HepG2 (cell line): ENCODE measurements around the gene TMEM87B. TPM values are rescaled to one million over a fixed set of nuclear protein-coding genes. Genes with fewer than 3 reads are reported as not detected.

Experiments
- ATAC-seq: fragments of 200-7000 bp; cut with Tn5 transposase; 3 replicates; pipeline ENCODE4 v1.9.1; 2020; ENCODE audit warnings: mild to moderate bottlenecking, moderate library complexity
- BruUV-seq: library from RNA; stranded (reverse); fragments of 400-500 nt; replicated peaks from 2 replicates; lab custom pipeline; 2021; lab: Mats Ljungman, UMichigan
- CTCF ChIA-PET: fragments of 300-600 bp; formaldehyde crosslinking; extraction: SDS; loops from one replicate; lab custom pipeline; 2021; ENCODE audit warnings: low total read pairs, inconsistent platforms, low intra/inter-chr PET ratio; lab: Yijun Ruan, JAX
- POLR2A ChIA-PET: fragments of 350-600 bp; sonication (Branson Sonifier 250); formaldehyde crosslinking; loops from one replicate; lab custom pipeline; 2020; ENCODE audit warnings: antibody characterized with exemption, inconsistent platforms; lab: Yijun Ruan, JAX
- DNase-seq: peaks from one replicate; pipeline ENCODE4 v3.0.0-alpha.2; 2015; ENCODE audit warnings: low spot score
- FAIRE-seq: peaks from 3 replicates; lab custom pipeline; 2011; peaks lifted over from hg19 to GRCh38; lab: Jason Lieb, UNC
- H2AFZ ChIP-seq: one replicate; pipeline ENCODE4 v1.6.1; 2011; ENCODE audit warnings: low read length, inconsistent platforms
- H3K27ac ChIP-seq: fragments of 300-600 bp; 3 replicates; pipeline ENCODE4 v1.8.0; 2011; ENCODE audit warnings: mixed run types, mild to moderate bottlenecking, mixed read lengths, low read length, inconsistent platforms; ENCODE audit not compliant: insufficient read depth; ENCODE audit errors: extremely low read length
- H3K27me3 ChIP-seq, 2 experiments: fragments of 200-600 bp in 1 of 2; 2 replicates in 1 of 2; 3 replicates in 1 of 2; pipeline versions ENCODE4 v1.6.0 to v1.8.0; 2011; ENCODE audit warnings: low read length in 2 of 2, mild to moderate bottlenecking in 2 of 2, moderate library complexity in 2 of 2, inconsistent platforms in 1 of 2; ENCODE audit not compliant: insufficient read depth in 2 of 2, control insufficient read depth in 1 of 2
- H3K36me3 ChIP-seq, 2 experiments: fragments of 200-600 bp in 1 of 2; replicated peaks in 1 of 2; 2 replicates in 1 of 2; 3 replicates in 1 of 2; pipeline versions ENCODE4 v1.5.1 to v1.8.0; 2011; ENCODE audit warnings: low read length in 2 of 2, inconsistent platforms in 1 of 2; ENCODE audit not compliant: insufficient read depth in 2 of 2, control insufficient read depth in 1 of 2
- H3K4me1 ChIP-seq: 2 replicates; pipeline ENCODE4 v1.5.1; 2012; ENCODE audit warnings: low read length, inconsistent platforms; ENCODE audit not compliant: insufficient read depth
- H3K4me2 ChIP-seq: 2 replicates; pipeline ENCODE4 v1.6.0; 2011; ENCODE audit warnings: low read depth, low read length, inconsistent platforms
- H3K4me3 ChIP-seq, 3 experiments: fragments of 200-600 bp in 1 of 3; sonication (generic), shearing (Covaris generic) in 1 of 3; replicated peaks in 1 of 3; 2 replicates each; pipeline ENCODE4 v1.5.1; 2011 to 2016; ENCODE audit warnings: low read length in 3 of 3, inconsistent platforms in 2 of 3, low read depth in 2 of 3, mild to moderate bottlenecking in 2 of 3, control low read depth in 1 of 3, mixed read lengths in 1 of 3; ENCODE audit not compliant: insufficient read depth in 1 of 3
- H3K79me2 ChIP-seq: one replicate; pipeline ENCODE4 v1.6.1; 2011; ENCODE audit warnings: low read length, inconsistent platforms; ENCODE audit not compliant: insufficient read depth
- H3K9ac ChIP-seq: 2 replicates; pipeline ENCODE4 v1.6.0; 2011; ENCODE audit warnings: mild to moderate bottlenecking, low read depth, low read length, inconsistent platforms; ENCODE audit not compliant: insufficient read depth
- H3K9me3 ChIP-seq: 2 replicates; pipeline ENCODE4 v1.5.1; 2012; ENCODE audit warnings: mild to moderate bottlenecking, low read length
- H4K20me1 ChIP-seq: 2 replicates; pipeline ENCODE4 v1.6.0; 2011; ENCODE audit warnings: inconsistent platforms, mild to moderate bottlenecking, low read length, moderate library complexity; ENCODE audit not compliant: insufficient read depth
- CEBPZ ChIP-seq: IDR thresholded peaks from 2 replicates; pipeline ENCODE4 v1.6.1; 2012; ENCODE audit warnings: low read length, improper control_type of control experiment
- DBP ChIP-seq: sonication (generic); formaldehyde crosslinking; IDR thresholded peaks from 2 replicates; pipeline ENCODE4 v1.4.0; 2020; ENCODE audit warnings: missing genetic modification reagents; ENCODE audit errors: not compliant biosample characterization
- HNF4G ChIP-seq, 2 experiments: sonication (generic) in 1 of 2; formaldehyde crosslinking in 1 of 2; IDR thresholded peaks; 2 replicates each; pipeline versions ENCODE4 v1.4.0 to v1.6.1; 2011 to 2020; ENCODE audit warnings: borderline replicate concordance in 2 of 2, low read depth in 2 of 2, mild to moderate bottlenecking in 2 of 2, low read length in 1 of 2, missing genetic modification reagents in 1 of 2, moderate library complexity in 1 of 2
- KAT8 ChIP-seq: IDR thresholded peaks from 2 replicates; pipeline ENCODE4 v1.6.1; 2016; ENCODE audit warnings: missing genetic modification reagents, missing compliant biosample characterization
- SIX4 ChIP-seq: sonication (generic); formaldehyde crosslinking; IDR thresholded peaks from 2 replicates; pipeline ENCODE4 v1.4.0; 2020; ENCODE audit warnings: missing genetic modification reagents
- SYNCRIP ChIP-seq: fragments of 200-400 bp; formaldehyde crosslinking; IDR thresholded peaks from 2 replicates; pipeline ENCODE4 v1.6.1; 2018; ENCODE audit warnings: mild to moderate bottlenecking, low read depth, low read length; ENCODE audit not compliant: insufficient read depth
- ZMAT3 ChIP-seq: sonication (generic); formaldehyde crosslinking; conservative IDR thresholded peaks from 2 replicates; pipeline ENCODE4 v1.7.0; 2021; ENCODE audit warnings: missing genetic modification reagents
- ZNF552 ChIP-seq: sonication (generic); formaldehyde crosslinking; IDR thresholded peaks from 2 replicates; pipeline ENCODE4 v1.9.0; 2022; ENCODE audit warnings: missing genetic modification reagents, mild to moderate bottlenecking, borderline replicate concordance
- ZNF660 ChIP-seq: sonication (generic); formaldehyde crosslinking; IDR thresholded peaks from 2 replicates; pipeline ENCODE4 v1.5.1; 2020; ENCODE audit warnings: mild to moderate bottlenecking, low read depth, missing genetic modification reagents, borderline replicate concordance
- ZNF761 ChIP-seq: sonication (generic); formaldehyde crosslinking; conservative IDR thresholded peaks from 2 replicates; pipeline ENCODE4 v1.4.0; 2020; ENCODE audit warnings: mild to moderate bottlenecking, missing genetic modification reagents
- ZSCAN31 ChIP-seq: sonication (generic); formaldehyde crosslinking; IDR thresholded peaks from 2 replicates; pipeline ENCODE4 v1.5.0; 2020; ENCODE audit warnings: low read depth, mild to moderate bottlenecking, missing genetic modification reagents
- WGBS: methylation state at CpG from one replicate; pipeline ENCODE4 v1.1.6; 2017; ENCODE audit warnings: low lambda C conversion rate; 5-methylcytosine and 5-hydroxymethylcytosine counted together
- in situ Hi-C: cut with HindIII; loops from 2 replicates; pipeline ENCODE4 v1.10.0; 2017; ENCODE audit warnings: low pct_unique_long_range_greater_than_20kb; ENCODE audit not compliant: extremely low pct_ligation_motif_present
- intact Hi-C: fragments of 100-400 bp; cut with micrococcal nuclease; formaldehyde crosslinking; loops from one replicate; pipeline ENCODE4 v1.10.0; 2022; ENCODE audit not compliant: unreplicated experiment
- polyA plus RNA-seq, 8 experiments: library from polyadenylated mRNA; depleted of rRNA in 3 of 8; stranded (reverse) in 7 of 8; unstranded in 1 of 8; fragments of >200 nt; fragmentation: Illumina TruSeq in 4 of 8; extraction: Trizol in 4 of 8; gene quantifications; 2 replicates each; pipeline versions ENCODE4 v1.2.1 to v1.2.3, GENCODE V29; 2011 to 2016; ENCODE audit warnings: low read depth in 4 of 8, missing spikeins in 1 of 8, mixed read lengths in 1 of 8; ENCODE audit not compliant: insufficient read depth in 1 of 8
- total RNA-seq, 5 experiments: library from RNA; depleted of rRNA; stranded (reverse); fragments of >200 nt; fragmentation: Illumina TruSeq; extraction: Trizol; gene quantifications; 2 replicates each; pipeline ENCODE4 v1.2.3, GENCODE V29; 2016; ENCODE audit warnings: low read depth in 1 of 5
- TF ChIP-seq, protein P1 (sequence below): sonication (generic); formaldehyde crosslinking; IDR thresholded peaks from 2 replicates; pipeline ENCODE4 v1.4.0; 2020; ENCODE audit warnings: mild to moderate bottlenecking, missing genetic modification reagents, borderline replicate concordance
- TF ChIP-seq, protein P2 (sequence below): sonication (generic); formaldehyde crosslinking; IDR thresholded peaks from 2 replicates; pipeline ENCODE4 v1.5.0; 2020; ENCODE audit warnings: mild to moderate bottlenecking, missing genetic modification reagents

Gene TMEM87B
- total and polyA plus RNA-seq, 2 of the 13 experiments (the other 11 are each of a cell fraction or from before 2014, with no cell fraction given) = 15.1 to 16.2 TPM

DNA sequence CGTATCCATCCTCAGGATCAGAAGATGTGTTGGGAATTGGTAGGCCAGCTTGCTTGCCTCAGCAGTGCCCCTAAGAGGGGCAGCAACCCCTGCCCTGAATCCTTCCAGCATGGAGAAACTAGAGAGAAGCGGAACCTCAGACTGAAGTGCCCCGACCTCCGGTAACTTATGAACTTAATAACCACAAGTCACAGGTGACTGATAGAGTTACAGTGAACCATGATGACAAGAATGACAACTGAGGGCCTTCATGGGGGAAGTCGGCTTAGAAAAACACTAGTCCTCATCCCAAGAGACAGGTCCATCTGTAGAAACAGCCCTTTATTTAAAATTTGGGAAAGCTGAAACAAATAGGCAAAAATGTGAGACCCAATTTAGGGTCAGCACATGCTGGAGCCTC, 42.5 kb upstream of the TMEM87B start:
- ChIA-PET POLR2A (no interaction called here), CTCF (no interaction called here)
- no peak overlapping the region for H3K4me3 ChIP-seq
- intact Hi-C loops (no loop called here), in situ Hi-C loops (no loop called here)
- FAIRE-seq = no peak
- H3K27ac ChIP-seq = no peak overlapping the region
- no peaks in the 10 kb centered on the region for H3K27me3 ChIP-seq
- peaks cover 29 to 79% of the 10 kb centered on the region in 2 experiments for H3K36me3 ChIP-seq
- no TSS peak for BruUV-seq
- no peaks in the 10 kb centered on the region for H3K4me1 ChIP-seq
- H2AFZ ChIP-seq = no peak overlapping the region
- H3K4me2 ChIP-seq = no peak overlapping the region
- no peaks in the 10 kb centered on the region for H3K79me2 ChIP-seq
- no peaks in the 10 kb centered on the region for H3K9me3 ChIP-seq
- no peak overlapping the region for H3K9ac ChIP-seq
- H4K20me1 ChIP-seq = no peaks in the 10 kb centered on the region
- ATAC-seq = no peak; the same call in 2 of the 3 replicates
- DNase-seq = no peak
- WGBS = 97% methylated on average over 5 of the region's 5 CpGs
- TF ChIP-seq ZNF552 (CRISPR knock-in tag) = no peak
- TF ChIP-seq, protein P1, sequence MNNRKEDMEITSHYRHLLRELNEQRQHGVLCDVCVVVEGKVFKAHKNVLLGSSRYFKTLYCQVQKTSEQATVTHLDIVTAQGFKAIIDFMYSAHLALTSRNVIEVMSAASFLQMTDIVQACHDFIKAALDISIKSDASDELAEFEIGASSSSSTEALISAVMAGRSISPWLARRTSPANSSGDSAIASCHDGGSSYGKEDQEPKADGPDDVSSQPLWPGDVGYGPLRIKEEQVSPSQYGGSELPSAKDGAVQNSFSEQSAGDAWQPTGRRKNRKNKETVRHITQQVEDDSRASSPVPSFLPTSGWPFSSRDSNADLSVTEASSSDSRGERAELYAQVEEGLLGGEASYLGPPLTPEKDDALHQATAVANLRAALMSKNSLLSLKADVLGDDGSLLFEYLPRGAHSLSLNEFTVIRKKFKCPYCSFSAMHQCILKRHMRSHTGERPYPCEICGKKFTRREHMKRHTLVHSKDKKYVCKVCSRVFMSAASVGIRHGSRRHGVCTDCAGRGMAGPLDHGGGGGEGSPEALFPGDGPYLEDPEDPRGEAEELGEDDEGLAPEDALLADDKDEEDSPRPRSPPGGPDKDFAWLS = no peak
- TF ChIP-seq HNF4G (IDR thresholded peaks at IDR 0.05; ENCODE audit: borderline replicate concordance, low read depth, low read length) = no peak
- TF ChIP-seq HNF4G (CRISPR knock-in tag; IDR thresholded peaks at IDR 0.05; ENCODE audit: borderline replicate concordance, low read depth) = no peak
- TF ChIP-seq ZNF761 = no peak
- TF ChIP-seq KAT8 (CRISPR knock-in tag) = no peak
- no peak for TF ChIP-seq ZSCAN31 (CRISPR knock-in tag)
- no peak for TF ChIP-seq SYNCRIP
- TF ChIP-seq CEBPZ = no peak
- TF ChIP-seq, protein P2, sequence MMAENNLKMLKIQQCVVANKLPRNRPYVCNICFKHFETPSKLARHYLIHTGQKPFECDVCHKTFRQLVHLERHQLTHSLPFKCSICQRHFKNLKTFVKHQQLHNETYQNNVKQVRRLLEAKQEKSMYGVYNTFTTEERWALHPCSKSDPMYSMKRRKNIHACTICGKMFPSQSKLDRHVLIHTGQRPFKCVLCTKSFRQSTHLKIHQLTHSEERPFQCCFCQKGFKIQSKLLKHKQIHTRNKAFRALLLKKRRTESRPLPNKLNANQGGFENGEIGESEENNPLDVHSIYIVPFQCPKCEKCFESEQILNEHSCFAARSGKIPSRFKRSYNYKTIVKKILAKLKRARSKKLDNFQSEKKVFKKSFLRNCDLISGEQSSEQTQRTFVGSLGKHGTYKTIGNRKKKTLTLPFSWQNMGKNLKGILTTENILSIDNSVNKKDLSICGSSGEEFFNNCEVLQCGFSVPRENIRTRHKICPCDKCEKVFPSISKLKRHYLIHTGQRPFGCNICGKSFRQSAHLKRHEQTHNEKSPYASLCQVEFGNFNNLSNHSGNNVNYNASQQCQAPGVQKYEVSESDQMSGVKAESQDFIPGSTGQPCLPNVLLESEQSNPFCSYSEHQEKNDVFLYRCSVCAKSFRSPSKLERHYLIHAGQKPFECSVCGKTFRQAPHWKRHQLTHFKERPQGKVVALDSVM (CRISPR knock-in tag) = no peak
- no peak for TF ChIP-seq DBP (CRISPR knock-in tag)
- TF ChIP-seq SIX4 (CRISPR knock-in tag) = no peak
- TF ChIP-seq ZMAT3 (CRISPR knock-in tag) = no peak
- no peak for TF ChIP-seq ZNF660 (CRISPR knock-in tag)
